Stomach (tissue), 4 donors: Measurements from ENCODE around the gene DTD2.

ENCODE experiments used
- EP300 ChIP-seq: sonication (generic); formaldehyde crosslinking; IDR thresholded peaks from one replicate; pipeline ENCODE4 v1.6.1; 2017; ENCODE audit warnings: antibody characterized with exemption
- POLR2A ChIP-seq, 4 donors: fragments of 450-650 bp; IDR thresholded peaks; one replicate each; pipeline ENCODE4 v1.6.1; 2016; ENCODE audit warnings: antibody characterized with exemption in 4 of 4, control low read depth in 2 of 4, mild to moderate bottlenecking in 1 of 4, moderate library complexity in 1 of 4
- TF ChIP-seq, protein P1 (sequence below), 7 experiments: fragments of 450-650 bp in 4 of 7; fragments of 200-600 bp in 3 of 7; sonication (generic) in 3 of 7; IDR thresholded peaks; one replicate each; pipeline ENCODE4 v1.5.1; 2016 to 2019; ENCODE audit warnings: antibody characterized with exemption in 7 of 7, control low read depth in 2 of 7, mild to moderate bottlenecking in 1 of 7

DNA sequence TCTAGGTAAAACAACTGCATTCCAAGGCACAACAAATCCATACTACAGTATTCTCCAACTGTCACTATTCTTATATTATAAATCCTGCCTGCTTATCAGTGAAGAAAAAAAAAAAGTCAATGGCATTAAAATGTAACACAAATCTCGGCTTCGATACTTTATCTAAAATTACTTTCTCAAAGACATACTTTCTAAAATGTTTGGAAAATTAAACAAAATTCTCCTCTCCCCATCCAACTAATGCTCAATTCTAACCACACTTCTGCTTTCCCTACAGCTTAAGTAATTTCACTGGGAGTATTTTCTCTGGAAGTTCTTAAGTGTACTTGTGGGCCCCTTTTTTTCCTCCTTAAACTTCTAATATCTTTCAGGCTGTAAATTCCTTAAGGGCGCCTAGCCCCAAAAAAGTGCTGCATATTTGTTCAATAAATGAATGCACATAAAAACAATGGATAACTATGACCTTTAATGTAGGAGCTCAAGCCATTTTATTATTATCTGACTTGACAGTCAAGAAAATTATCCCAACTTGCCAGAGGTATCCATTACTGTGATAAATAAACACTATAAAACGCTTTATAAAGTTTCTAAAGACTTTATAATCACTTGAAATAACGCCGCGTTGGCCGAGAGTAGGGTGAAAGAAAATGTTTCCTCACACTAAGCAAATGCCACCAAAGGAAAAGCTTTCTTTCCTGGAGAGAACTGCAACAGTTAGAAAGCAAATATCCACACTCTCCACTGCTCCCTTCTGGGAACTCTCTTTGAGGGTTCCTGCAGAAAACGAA is 37.9 kb downstream of the DTD2 start:
- TF ChIP-seq, protein P1, sequence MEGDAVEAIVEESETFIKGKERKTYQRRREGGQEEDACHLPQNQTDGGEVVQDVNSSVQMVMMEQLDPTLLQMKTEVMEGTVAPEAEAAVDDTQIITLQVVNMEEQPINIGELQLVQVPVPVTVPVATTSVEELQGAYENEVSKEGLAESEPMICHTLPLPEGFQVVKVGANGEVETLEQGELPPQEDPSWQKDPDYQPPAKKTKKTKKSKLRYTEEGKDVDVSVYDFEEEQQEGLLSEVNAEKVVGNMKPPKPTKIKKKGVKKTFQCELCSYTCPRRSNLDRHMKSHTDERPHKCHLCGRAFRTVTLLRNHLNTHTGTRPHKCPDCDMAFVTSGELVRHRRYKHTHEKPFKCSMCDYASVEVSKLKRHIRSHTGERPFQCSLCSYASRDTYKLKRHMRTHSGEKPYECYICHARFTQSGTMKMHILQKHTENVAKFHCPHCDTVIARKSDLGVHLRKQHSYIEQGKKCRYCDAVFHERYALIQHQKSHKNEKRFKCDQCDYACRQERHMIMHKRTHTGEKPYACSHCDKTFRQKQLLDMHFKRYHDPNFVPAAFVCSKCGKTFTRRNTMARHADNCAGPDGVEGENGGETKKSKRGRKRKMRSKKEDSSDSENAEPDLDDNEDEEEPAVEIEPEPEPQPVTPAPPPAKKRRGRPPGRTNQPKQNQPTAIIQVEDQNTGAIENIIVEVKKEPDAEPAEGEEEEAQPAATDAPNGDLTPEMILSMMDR (IDR thresholded peaks at IDR 0.05): no peak
- TF ChIP-seq EP300: no peak
- TF ChIP-seq POLR2A (IDR thresholded peaks at IDR 0.05): no peak
